ENCODE measurements around the gene PPP1R3G.
"Not testable (repeated sequence)": the region's sequence is repeated elsewhere in the genome, so short reads cannot be mapped to it uniquely, and the experiment has no call there.

The PPP1R3G gene

DNA sequence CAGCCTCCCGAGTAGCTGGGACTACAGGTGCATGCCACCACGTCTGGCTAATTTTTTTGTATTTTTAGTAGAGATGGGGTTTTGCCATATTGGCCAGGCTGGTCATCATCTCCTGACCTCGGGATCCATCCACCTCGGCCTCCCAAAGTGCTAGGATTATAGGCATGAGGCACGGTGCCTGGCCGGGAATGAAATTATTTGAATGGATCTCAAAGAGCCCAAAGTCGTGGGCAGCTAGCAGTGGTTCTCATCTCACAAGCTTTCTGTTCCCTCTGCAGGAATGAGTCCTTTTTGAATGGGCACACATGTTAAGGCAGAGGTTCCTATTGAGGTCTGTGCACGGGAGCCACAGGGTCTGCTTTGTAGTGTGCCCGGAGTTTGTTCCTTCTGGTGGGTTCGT is 34.9 kb downstream of the PPP1R3G start:
- DNase-seq (ENCODE audit: low read depth), result no peak

- not testable (repeated sequence) for DNase-seq (ENCODE audit: low read depth)
Measured at GRCh38 chr6:5120543-5120942, 35.4 kb downstream of the PPP1R3G start.

GRCh38 chr6:5121479-5121878 is 36.3 kb downstream of the PPP1R3G start:
- DNase-seq (ENCODE audit: low read depth), result no peak

- DNase-seq (ENCODE audit: low read depth), result no peak
Measured at GRCh38 chr6:5121956-5122355, 36.8 kb downstream of the PPP1R3G start.

DNA sequence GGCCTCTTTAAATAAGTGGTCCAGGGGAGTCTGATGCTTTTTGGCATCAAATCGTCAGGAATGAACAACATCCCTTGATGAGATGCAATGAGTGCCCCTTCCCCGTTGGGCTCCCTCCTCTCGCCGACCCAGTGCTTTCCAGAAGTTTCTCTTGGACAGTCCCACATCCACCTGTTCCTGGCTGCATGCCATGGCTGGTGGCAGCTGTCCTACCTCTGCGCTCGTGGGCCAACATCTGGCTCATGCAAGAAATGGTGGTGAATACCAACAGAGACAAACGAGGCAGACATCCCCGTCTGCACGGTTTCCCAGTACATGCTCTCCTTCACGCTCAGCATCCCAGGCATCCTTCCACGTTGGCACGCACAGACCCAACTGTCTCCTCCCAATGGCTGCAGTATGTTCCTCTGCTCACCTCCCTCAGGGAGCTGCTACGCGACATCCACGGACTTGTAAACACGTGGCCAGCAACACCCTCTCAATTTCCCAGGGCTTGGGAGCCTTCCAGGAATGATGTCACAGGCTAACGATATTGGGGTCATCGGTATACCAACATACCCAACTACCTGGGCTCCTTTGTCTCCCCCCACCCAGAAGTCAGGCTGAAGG is 37.5 kb downstream of the PPP1R3G start:
- no peak for DNase-seq (ENCODE audit: low read depth)

DNA sequence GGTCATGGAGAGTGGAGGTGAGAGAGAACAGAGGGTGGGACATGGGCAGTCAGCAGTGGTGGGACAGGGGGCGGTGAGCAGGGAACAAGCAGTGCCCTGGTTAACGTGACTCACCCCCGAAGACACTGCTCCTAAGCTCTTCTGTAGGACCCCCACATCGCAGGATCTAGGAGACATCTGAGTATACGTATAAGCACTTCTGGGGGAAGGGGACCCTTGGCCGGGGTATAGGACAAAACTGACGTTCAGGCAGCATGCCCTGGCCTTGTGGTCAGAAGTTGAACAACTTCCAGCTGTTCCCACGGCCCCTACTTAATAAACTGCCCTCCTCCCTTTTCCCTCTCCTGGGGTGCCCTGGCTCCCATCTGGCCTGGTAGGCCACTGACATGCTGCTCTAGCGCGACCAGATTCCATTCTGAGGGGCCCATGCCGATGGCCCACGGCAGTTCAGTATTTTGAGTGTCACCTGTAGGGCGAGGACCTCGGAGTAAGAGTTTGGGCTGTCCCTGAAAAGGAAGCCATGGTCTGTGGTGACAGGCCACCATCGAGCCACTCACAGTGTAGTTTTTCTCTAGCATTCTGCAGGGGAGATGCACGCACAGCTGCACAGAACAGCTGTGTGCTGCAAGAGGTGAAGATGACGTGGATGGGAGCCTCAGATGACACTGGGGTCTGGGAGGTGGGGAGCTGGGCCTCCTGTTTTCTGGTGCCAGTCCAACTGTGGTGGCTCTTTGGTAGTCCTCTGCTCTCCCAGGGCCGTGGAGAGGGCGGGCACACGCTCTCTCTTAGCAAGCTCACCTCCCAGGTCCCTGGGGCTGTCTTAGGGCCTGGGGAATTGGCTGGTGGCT is 38.4 kb downstream of the PPP1R3G start:
- DNase-seq (ENCODE audit: low read depth), result no peak

GRCh38 chr6:5124526-5124925 is 39.4 kb downstream of the PPP1R3G start:
- DNase-seq (ENCODE audit: low read depth), result no peak

DNA sequence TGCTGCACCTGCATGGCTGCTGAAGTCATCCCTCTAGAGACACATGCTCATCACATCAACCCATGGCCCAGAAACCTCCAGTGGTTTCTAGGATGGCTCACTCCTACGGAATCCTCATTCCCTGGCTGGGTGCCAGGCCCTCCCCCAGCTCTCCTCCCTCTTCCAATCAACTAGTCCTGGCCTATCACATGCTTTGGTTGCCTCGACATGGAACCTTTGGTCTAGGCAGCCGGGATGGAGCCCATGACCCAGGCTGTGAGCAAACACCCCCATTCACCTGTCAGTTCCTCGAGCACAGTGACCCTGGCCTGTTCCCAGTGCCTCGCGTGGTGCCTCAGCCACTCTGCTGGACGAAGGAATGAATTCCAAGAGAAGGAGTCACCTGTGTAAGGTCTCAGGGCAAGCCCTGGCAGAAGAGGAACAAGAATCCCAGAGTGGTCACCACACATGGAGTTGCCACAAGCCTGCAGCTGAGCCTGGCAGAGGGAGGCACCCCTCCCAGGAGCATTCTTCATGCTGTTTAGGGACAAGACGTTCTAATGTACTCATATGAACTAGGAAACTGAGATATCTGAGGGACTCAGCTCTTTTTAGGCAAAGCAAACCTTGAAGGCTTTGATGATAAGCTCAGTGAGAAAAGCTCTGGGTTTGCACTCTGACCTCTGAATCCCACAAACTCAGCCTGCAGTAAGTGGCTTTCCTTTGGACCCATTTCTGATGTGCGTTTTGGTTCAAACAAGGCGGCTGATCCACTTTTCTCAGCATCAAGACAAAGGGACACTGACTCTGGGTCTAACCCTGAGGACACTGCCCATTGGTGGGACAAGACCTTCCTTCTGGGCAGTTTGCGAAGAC is 40.2 kb downstream of the PPP1R3G start:
- no peak for DNase-seq (ENCODE audit: low read depth)

DNA sequence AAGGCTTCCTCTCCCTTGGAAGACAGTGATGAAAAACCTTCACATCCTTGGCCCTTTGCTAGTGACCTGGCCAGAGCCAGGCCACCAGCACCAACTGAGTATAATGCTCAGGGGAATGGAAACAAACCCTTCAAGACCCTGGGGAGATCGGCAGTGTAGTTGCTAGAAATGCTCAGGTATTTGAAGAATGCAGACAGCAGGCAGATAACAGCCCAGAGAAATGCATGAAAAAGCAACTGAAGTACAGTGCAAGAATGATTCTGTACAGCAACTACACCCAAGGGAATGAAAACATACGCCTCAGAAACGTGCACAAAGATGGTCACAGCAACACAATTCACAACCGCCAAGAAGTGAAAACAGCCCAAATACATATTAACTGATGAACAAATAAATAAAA is 41.1 kb downstream of the PPP1R3G start:
- DNase-seq (ENCODE audit: low read depth), result no peak

DNA sequence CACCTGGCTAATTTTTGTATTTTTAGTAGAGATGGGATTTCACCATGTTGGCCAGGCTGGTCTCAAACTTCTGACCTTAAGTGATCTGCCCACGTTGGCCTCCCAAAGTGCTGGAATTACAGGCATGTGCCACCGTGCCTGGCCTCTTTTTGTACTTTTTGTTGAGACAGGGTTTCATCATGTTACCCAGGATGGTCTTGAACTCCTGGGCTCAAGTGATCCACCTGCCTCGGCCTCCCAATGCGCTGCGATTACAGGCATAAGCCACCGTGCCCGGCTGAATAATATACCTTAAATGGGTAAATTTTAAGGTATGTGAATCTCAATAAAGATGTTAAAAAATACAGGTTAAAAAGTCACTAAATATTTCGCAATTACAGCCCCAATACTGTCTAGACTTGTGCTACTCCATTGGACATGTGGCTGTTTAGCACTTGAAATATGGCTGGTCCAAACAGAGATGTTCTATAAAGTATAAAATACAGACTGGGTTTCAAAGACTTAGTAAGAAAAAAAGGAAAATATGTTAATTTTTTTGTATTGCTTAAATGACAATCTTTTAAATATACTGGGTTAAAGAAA is 42.1 kb downstream of the PPP1R3G start:
- no peak for DNase-seq (ENCODE audit: low read depth)

DNA sequence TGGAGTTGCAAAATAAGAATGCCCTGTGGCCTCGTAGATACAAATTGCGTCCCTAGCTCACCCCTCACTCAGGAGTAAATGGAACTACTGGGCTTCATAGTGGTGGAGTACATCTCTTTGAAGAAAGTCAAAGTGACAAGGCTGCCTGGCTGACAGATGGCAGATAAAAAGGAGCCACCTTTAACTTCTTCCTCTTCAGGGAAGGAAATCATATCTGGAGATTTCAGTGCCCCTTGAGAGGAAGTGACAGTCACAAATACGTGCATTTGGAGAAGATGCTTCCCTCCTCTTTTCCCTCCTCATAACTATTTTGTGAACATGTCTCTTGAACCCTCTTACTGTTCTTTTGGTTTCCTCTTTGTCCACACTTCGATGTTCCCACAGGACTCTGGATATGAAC is 43.2 kb downstream of the PPP1R3G start:
- DNase-seq (ENCODE audit: low read depth), result no peak

DNA sequence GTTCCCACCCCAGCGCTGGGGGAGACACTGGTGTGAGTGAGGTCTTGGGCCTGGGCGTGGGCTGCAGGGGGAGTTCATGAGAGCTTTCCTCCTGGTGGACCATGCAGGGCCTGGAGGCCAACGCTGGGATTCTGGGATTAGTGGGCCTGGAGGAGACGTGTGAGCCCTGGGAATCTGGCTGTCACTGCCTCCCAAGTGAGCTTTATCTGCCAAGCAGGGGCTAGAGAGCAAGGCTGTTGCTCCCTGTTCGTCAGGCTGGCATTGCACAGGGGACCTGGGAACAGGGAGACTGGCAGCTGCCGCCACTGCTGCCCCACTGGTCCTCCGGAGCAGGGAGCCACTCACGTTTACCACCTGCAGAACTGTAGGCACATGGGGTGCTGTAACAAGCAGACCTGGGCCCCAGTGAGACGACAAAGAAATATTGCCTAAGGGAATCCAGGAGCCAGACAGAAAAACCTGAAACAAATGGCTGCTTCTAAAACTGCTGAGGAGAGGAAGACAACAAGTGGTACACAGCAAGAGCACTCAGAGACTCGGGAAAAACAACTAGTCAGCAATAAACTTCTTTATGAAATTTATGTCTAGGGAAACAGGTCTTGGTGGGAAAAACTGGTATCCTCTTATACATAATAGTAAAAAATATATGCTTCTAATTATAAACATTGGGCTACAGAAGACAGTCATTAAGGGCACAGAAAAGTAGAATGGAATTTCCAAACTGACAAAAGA is 45.2 kb downstream of the PPP1R3G start:
- DNase-seq (ENCODE audit: low read depth), result no peak

- DNase-seq (ENCODE audit: low read depth), result no peak
Measured at GRCh38 chr6:5132731-5133130, 47.6 kb downstream of the PPP1R3G start.

DNA sequence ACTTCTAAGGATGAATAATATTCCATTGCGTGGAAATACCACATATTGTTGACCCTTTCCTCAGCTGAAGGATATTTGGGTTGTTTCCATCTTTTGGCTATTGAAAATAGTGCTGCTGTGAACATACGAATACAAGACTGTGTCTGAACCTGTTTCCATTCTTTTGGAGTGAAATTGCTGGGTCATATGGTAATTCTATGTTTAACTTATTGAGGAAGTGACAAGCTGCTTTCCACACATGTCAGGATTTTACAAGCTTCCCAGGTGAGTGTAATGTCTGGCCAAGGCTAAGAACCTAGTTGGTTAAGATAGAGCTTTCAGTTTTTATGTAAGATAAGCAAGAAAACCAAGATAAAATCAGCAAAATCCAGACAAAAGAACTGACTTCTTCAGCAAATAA is 48.8 kb downstream of the PPP1R3G start:
- DNase-seq (ENCODE audit: low read depth), result no peak

DNA sequence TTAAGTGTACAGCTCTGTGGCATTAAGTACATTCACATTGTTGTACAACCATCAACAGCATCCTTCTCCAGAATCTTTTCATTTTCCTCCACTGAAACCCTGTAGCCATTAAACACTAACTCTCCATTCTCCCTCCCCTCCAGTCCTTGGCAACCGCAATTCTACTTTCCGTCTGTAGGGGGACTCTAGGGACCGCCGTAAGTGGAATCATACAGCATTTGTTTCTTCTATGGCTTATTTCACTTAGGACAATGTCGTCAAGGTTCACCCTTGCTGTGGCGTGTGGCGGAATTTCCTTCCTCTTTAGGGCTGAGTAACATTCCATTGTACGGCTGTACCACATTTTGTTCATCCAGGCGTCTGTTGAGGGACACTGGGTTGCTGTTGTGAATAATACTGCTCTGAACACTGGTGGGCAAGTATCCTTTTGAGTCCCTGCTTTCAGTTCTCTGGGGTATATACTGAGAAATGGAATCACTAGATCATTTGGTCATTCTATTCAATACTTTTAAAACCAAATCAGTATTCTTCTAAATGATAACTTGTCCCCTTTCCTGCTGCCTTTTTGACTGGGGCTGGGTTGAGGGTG is 50.7 kb downstream of the PPP1R3G start:
- DNase-seq (ENCODE audit: low read depth), result peak; percentile 24

DNA sequence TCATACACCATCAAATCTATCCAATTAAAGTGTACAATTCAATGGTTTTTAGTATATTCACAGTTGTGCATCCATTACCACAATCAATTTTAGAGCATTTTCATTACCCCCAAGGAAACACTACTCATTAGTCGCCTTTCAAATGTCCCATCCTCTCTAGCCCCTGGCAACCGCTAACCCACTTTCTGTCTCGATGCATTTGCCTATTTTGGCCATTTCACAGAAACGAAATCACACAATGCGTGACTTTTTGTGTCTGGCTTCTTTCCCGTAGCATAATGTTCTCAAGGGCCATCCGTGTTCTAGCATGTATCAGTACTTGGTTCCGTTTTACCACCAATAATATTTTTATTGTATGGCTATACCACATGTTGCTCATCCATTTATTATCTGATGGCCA is 51.7 kb downstream of the PPP1R3G start:
- no peak for DNase-seq (ENCODE audit: low read depth)
